GM18867 (cell line): ENCODE measurements around the gene PRKCH.

Experiments
- ATAC-seq: cut with Tn5 transposase; IDR thresholded peaks from one replicate; pipeline ENCODE4 v1.9.1; 2021; ENCODE audit warnings: mild to moderate bottlenecking, moderate library complexity; ENCODE audit not compliant: unreplicated experiment

The PRKCH gene

GRCh38 chr14:61321385-61322010 is at the start of gene PRKCH:
PRKCH (plus strand) TSS chr14:61321579; CDS start chr14:61322102, 523 bp downstream.
- peak; percentile 58 for ATAC-seq

DNA sequence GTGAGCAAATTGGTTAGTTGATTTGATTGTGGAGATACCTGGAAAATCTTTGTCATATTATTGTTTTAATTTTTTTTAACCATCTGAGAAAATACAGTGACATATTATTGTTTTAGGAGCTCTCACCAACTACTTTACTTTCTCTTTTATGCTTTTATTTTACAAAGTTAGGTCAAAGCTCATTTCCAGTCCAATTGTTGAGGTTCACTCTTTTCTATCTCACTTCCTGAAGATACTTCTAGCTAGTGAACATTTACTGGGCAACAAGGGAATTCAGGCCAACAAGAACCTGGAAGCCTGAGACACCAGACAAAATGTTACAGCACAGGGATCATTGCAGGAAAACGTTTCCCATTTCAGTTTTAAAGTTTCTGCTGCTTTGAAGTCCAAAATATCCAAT is 44.1 kb upstream of the PRKCH start:
- ATAC-seq, result no peak

- no peak for ATAC-seq
Observed at GRCh38 chr14:61277784-61278183, 43.6 kb upstream of the PRKCH start.

DNA sequence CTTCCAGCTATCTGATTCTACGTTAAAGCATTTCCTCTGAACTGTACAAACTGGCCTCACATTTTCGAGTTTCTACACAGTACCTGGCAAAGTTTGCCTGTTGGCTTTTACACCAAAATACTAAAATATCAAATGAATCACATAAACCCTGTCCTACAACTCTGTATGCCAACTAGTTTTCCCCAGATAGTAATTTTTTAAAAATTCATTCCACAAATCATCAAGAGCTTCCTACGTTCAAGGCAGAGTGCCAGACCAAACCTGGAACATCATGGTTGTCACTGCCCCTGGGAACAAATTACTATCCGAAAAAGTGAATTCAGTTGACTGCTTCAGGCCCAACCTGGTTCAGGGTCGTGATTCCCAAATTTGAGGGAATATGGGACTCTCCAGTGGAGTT is 42.3 kb upstream of the PRKCH start:
- ATAC-seq, result no peak

DNA sequence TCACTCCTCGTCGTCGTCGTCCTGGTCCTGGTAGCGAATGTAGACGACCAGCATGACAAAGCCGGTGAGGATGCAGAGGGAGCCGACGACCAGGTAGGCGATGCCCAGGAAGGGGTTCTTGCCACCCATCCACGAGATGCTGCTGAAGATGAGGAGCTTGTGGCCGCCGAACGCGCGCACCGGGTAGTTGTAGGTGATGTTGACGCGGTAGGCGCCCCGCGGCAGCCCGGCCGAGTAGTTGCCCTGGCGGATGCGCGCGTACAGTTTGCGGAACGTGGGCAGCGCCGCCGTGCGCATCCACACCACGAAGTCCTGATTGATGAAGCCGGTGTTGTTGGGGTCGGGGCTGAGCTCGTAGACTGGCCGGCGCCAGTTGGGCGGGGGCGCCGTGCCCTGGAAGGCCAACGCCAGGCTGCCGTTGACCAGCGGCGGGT is 41.3 kb upstream of the PRKCH start:
- ATAC-seq, result no peak

DNA sequence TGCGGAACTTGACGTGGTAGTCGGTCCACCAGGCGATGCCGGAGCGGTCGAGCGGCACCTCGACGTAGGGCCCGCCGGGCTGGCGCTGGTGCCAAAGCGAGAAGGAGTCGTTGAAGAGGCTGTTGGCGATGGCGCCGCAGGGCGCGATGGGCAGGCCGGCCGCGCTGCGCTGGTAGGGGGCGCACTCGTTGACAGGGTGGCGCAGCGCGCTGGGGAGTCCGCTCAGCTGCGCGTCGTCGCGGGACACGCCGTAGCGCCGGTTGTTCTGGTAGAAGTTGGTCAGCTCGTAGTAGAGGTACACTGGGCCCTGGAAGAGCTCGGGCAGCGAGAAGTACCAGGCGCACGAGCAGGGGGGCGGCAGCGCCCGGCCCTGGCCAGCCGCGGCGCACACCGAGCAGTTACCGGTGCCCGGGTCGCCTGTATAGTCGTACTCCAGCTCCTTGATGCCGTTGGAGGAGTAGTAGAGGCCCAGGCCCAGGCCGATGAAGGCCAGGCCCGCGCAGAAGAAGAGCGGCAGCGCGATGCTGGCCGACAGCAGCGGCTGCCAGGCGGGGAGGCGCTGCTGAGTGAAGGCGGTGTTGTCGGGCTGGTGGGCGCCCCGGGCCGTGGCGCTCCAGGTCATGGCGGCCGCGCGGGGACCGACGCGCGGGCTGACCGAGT is 40.7 kb upstream of the PRKCH start:
- no peak for ATAC-seq

DNA sequence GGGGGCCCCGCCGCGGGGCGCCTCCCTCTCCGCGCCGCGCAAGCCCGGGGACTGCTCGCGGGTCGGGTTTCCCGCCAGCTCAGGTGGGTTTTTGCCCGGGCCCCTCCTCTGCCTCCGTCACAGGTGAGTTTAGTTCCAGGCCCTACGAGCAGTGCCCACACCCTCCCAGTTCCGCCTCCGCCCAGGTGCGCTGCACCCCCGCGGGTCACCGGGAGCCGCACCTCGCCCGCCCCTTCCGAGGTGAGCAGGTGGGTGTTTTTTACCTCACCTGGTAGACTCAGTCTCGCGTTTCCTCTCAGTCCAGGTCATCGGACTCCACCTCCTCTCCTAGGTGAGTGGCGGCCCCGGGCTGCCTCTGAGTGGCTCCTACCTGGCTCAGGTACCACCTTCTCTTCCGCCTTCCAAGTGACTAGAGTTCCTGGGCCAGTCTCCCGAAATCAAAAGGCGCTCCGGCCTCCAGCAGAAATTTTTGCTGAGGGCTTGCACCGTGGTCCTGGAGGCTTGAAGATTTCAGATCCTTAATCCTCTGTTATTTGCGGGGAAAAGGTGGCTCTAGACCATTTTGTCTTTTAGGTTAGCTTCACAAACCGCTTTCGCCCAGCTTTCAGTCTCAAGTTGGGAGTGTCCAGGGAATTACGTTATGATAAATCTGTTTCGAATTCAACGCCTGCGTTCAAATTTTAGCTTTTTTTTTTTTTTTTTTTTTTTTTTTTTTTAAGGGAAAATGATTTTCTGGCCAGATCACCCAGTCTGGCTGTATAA is 40.0 kb upstream of the PRKCH start, which contains the start of gene TMEM30B:
TSS of gene TMEM30B (minus strand) at position 153 of the 762 bp plus-strand sequence. CDS start 191 bp downstream, outside the sequence.
- ATAC-seq, result no peak

- ATAC-seq, result no peak
Observed at GRCh38 chr14:61281948-61282275, 39.5 kb upstream of the PRKCH start.

DNA sequence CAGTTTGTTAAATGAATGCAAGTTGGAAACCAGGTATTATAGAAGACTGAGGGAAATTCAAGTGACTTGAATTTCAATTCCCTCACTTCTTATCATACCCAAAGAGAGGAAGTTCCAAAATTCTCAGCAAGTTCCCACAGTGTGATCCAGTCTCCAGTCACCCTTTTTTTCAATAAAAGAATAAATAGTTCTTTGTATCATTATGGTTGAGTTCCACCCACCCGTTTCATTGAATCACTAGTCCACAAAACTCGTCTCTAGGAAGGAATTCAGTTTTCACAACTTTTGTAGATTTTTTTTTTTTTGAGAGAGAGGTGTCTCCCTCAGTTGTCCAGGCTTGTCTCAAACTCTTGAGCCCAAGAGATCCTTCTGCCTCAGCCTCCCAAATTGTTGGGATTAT is 38.6 kb upstream of the PRKCH start:
- ATAC-seq, result no peak

- ATAC-seq, result no peak
Observed at GRCh38 chr14:61284001-61284400, 37.4 kb upstream of the PRKCH start.

DNA sequence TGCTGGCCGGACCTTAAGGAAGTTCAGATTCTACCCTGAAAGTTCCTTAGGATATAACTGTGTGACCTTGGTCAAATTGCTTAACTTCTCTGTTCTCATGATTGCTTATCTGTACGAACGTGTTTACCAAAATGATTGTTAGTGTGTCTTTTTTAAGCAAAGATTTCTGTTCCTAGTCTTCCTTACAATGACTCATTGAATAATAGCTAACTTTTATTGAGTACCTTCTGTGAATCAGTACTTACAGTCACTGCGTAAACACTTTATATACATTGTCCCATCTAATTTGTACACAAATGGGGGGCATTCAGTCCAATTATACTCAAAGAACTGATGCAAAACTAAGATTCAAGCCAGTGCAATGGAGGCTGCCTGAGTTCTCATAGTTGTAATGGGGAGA is 36.0 kb upstream of the PRKCH start:
- ATAC-seq, result no peak

GRCh38 chr14:61287196-61287595 is 34.2 kb upstream of the PRKCH start:
- no peak for ATAC-seq

GRCh38 chr14:61288228-61288627 is 33.2 kb upstream of the PRKCH start:
- no peak for ATAC-seq

DNA sequence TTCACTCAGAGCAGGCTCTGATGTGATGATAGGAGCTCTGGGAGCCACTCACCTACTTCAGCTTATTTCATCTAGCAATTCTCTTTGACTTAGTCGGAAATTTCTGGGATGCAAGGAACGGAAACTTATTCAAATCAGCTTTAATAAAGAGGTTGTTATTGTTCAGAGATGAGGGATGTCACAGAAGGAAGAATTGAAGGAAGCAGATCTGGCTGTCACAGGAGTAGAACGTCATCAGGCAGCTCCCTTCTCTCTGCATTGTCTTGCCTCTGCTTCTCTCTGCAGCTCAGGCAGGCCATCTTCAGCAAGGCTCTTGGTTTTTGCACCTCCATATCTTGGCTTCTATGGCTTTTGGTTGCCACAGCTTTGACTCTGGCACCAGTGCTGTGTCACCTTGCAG is 32.7 kb upstream of the PRKCH start:
- no peak for ATAC-seq

- no peak for ATAC-seq
Observed at GRCh38 chr14:61290701-61291100, 30.7 kb upstream of the PRKCH start.

- no peak for ATAC-seq
Observed at GRCh38 chr14:61296151-61296550, 25.2 kb upstream of the PRKCH start.

DNA sequence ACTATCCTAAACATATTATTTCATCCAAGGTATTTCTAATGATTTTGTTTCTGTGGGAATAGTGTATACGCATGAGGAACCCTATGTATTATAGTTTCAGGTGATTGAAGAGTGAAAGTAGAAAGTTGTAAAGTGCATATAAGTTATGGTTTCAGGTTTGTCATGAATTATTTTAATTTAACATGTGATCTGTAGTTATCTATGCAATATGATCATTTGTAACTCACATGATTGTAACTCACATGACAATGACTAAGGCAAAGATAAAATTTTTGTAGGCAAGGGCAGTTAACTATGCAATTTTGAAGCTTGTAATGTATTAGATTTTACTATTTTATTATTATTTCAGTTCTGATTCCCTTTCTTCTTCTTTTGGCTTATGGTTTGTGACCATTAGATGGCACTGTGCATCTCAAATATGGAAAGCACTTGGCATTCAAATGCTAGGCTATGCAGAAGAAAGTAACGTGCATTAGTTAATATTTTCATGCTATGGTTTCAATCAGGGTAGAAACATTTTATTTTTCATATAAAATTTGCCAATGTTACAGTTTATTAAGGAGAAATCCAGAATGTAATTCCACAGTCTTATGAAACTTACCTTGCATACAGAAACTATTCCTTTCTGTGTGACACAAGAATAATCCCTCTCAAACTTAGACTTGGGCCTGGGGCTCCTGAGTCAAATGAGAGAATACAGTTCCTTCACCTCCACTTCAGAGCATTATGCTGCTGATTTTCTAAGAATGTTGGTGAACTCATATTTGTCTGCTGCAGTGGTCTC is 24.5 kb upstream of the PRKCH start:
- ATAC-seq, result no peak

GRCh38 chr14:61297581-61297980 is 23.8 kb upstream of the PRKCH start:
- no peak for ATAC-seq

DNA sequence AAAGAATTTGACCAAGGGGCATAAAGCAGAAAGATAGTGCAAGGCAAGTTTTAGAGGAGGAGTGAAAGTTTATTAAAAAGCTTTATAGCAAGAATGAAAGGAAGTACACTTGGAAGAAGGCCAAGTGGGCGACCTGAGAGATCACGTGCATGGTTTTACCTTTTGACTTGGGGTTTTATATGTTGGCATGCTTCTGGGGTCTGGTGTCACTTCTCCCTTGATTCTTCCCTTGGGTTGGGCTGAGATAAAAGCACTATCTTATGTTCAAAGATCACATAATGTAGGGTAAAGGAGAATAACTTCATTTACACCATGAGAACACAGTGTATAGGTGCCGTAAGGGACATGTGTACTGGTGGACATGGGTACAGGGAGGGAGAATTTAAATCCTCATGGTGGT is 22.6 kb upstream of the PRKCH start:
- no peak for ATAC-seq

- no peak for ATAC-seq
Observed at GRCh38 chr14:61300209-61300608, 21.2 kb upstream of the PRKCH start.

GRCh38 chr14:61300754-61301153 is 20.6 kb upstream of the PRKCH start:
- no peak for ATAC-seq
